ENCODE data around the gene SIVA1.

DNA sequence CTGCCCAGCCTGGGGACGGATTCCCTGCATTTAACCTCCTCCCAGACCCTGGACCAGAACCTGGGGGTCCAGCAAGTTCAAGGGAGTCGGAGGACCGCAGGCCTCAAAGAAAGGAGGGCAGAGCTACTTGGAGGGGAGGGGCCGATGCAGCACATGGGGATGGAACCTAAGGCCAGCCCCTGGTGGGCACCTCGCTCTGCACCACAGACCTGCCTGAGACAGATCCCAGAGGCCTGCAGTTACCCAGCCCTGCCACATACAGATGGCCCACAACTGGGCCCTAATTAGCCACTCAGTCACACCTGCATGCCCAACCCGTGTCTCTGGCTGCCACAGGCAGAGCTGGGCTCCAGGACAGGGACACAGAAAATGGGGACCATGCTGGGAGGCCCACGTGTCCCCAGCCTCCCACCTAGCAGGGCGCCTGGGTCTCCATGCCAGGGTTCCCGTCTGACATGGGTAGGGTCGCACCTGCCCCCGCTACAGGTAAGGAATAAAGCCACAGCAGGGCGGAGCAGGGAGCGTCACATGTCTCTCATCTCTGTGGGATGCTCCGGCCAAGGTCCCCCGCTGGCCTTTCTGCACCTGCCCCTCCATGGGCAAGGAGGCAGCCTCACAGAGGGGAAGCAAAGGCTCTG, 25.9 kb downstream of the SIVA1 start:
- TF ChIP-seq, protein P1, sequence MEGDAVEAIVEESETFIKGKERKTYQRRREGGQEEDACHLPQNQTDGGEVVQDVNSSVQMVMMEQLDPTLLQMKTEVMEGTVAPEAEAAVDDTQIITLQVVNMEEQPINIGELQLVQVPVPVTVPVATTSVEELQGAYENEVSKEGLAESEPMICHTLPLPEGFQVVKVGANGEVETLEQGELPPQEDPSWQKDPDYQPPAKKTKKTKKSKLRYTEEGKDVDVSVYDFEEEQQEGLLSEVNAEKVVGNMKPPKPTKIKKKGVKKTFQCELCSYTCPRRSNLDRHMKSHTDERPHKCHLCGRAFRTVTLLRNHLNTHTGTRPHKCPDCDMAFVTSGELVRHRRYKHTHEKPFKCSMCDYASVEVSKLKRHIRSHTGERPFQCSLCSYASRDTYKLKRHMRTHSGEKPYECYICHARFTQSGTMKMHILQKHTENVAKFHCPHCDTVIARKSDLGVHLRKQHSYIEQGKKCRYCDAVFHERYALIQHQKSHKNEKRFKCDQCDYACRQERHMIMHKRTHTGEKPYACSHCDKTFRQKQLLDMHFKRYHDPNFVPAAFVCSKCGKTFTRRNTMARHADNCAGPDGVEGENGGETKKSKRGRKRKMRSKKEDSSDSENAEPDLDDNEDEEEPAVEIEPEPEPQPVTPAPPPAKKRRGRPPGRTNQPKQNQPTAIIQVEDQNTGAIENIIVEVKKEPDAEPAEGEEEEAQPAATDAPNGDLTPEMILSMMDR (conservative IDR thresholded peaks at IDR 0.05), result no peak
- TF ChIP-seq EZH2 (IDR thresholded peaks at IDR 0.05; ENCODE audit: low read depth), result no peak
